Activated CD4-positive, alpha-beta T cell treated with anti-CD3 and anti-CD28 coated beads for 24 hours (primary cell): ENCODE results near the gene SMIM34.
"Not testable (repeated sequence)": the region's sequence is repeated elsewhere in the genome, so short reads cannot be mapped to it uniquely, and the experiment has no call there.

Experiments
- DNase-seq, 2 donors: peaks; one replicate each; pipeline ENCODE4 v3.0.0-alpha.2; 2020; ENCODE audit warnings: low read depth in 2 of 2

Gene SMIM34

DNA sequence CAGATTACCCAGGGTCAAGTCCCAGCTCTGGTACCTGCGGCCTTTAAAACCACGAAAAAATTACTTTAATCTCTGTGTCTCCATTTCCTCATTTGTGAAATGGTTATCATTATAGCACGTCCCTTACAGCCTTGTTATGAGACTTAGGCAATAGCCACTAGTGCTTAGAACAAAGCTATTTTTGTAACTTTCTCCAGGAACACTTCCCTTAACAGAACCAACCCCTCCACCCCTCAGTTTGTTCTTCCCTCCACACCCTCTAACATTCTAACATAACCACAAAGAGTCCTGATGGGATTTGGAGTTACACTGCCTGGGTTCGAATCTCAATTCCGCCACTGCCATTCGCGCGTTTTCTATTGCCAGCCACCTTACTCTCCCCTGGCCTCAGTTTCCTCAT lies 49.3 kb downstream of the SMIM34 start:
- DNase-seq, result not testable (repeated sequence)

DNA sequence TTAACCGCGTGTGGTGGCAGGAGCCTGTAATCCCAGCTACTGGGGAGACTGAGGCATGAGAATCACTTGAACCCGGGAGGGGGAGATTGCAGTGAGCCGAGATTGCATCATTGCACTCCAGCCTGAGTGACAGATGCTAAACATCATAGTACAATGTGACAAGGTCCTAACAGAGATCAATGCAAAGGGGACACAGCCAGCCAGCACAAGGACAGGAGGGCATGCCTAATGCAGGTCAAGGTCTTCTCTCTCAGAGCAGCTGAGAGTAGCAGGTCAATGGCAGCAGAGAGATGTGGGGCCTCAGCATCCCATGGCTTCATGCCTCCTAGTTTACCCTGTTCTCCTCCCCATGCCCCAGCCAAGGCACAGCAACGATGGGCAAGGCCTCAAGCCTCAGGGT lies 51.4 kb downstream of the SMIM34 start:
- DNase-seq, result no peak

DNA sequence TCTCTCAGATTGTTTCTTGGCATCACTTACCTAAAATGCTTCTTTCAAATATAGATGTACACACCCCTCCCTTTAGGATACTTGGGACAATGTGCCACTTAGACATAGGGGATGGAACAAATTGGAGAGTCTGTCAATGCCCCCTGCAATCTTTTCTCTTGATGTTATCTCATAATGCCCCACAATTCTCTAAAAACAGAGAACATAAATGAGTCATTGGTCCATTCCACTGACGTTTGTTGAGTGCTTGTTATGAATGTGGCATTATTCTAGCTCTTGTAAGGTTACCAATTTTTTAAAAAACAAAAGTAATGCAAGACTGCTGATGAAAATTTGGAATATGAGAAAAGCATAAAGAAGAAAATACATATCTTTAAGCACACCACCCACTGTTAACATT lies 54.0 kb downstream of the SMIM34 start:
- no peak for DNase-seq
